Colonic mucosa (tissue), 4 donors: ENCODE data around the gene SH3BGRL. TPM values are rescaled to one million over a fixed set of nuclear protein-coding genes. Genes with fewer than 3 reads are reported as not detected.

Experiments used
- DNase-seq: peaks from one replicate; pipeline ENCODE4 v3.0.0-alpha.2; 2020
- H3K27ac ChIP-seq: fragments of 200-600 bp; one replicate; pipeline ENCODE4 v1.8.0; 2021
- H3K27me3 ChIP-seq: fragments of 200-600 bp; one replicate; pipeline ENCODE4 v1.8.0; 2021
- H3K36me3 ChIP-seq: fragments of 200-600 bp; one replicate; pipeline ENCODE4 v1.8.0; 2021
- H3K4me1 ChIP-seq: fragments of 200-600 bp; one replicate; pipeline ENCODE4 v1.8.0; 2021; ENCODE audit warnings: mild to moderate bottlenecking
- H3K4me3 ChIP-seq: fragments of 200-600 bp; one replicate; pipeline ENCODE4 v1.8.0; 2021
- H3K9ac ChIP-seq, 2 donors: one replicate each; pipeline ENCODE4 v1.7.0; 2013; ENCODE audit warnings: control low read depth in 2 of 2, low read depth in 2 of 2, low read length in 2 of 2
- H3K9me3 ChIP-seq: fragments of 200-600 bp; one replicate; pipeline ENCODE4 v1.8.0; 2021
- intact Hi-C: fragments of 100-400 bp; cut with DNase I; formaldehyde crosslinking; loops from one replicate; pipeline ENCODE4 v1.14.1; 2022
- total RNA-seq, 2 donors: library from RNA; stranded (reverse); fragmentation: NEBNext Ultra II Directional in 1 of 2; extraction: Animal tissue kit (Norgen Biotek cat#: 25700) in 1 of 2; gene quantifications; one replicate each; pipeline ENCODE4 v1.2.1, GENCODE V29; 2021
- TF ChIP-seq, protein P1 (sequence below): fragments of 200-600 bp; IDR thresholded peaks from one replicate; pipeline ENCODE4 v1.8.0; 2022; ENCODE audit warnings: antibody characterized with exemption, mild to moderate bottlenecking
- donor health status: healthy.
- donor health status: DM: no; HTN: no; CAD: no.
- donor health status: DM: no; HTN: no; CAD: no.

Gene SH3BGRL
- total RNA-seq, 2 donors from 2014 or later: 27.9 to 105 TPM

GRCh38 chrX:81238166-81238565 is 36.3 kb downstream of the SH3BGRL start:
- H3K27me3 ChIP-seq: no peaks in the 10 kb centered on the region
- no peak overlapping the region for H3K9ac ChIP-seq
- no peak overlapping the region for H3K4me3 ChIP-seq
- H3K9me3 ChIP-seq: no peaks in the 10 kb centered on the region
- DNase-seq: no peak
- intact Hi-C loops: no loop called here
- no peaks in the 10 kb centered on the region for H3K36me3 ChIP-seq
- TF ChIP-seq, protein P1, sequence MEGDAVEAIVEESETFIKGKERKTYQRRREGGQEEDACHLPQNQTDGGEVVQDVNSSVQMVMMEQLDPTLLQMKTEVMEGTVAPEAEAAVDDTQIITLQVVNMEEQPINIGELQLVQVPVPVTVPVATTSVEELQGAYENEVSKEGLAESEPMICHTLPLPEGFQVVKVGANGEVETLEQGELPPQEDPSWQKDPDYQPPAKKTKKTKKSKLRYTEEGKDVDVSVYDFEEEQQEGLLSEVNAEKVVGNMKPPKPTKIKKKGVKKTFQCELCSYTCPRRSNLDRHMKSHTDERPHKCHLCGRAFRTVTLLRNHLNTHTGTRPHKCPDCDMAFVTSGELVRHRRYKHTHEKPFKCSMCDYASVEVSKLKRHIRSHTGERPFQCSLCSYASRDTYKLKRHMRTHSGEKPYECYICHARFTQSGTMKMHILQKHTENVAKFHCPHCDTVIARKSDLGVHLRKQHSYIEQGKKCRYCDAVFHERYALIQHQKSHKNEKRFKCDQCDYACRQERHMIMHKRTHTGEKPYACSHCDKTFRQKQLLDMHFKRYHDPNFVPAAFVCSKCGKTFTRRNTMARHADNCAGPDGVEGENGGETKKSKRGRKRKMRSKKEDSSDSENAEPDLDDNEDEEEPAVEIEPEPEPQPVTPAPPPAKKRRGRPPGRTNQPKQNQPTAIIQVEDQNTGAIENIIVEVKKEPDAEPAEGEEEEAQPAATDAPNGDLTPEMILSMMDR: no peak
- H3K27ac ChIP-seq: no peak overlapping the region
- H3K4me1 ChIP-seq: no peaks in the 10 kb centered on the region

DNA sequence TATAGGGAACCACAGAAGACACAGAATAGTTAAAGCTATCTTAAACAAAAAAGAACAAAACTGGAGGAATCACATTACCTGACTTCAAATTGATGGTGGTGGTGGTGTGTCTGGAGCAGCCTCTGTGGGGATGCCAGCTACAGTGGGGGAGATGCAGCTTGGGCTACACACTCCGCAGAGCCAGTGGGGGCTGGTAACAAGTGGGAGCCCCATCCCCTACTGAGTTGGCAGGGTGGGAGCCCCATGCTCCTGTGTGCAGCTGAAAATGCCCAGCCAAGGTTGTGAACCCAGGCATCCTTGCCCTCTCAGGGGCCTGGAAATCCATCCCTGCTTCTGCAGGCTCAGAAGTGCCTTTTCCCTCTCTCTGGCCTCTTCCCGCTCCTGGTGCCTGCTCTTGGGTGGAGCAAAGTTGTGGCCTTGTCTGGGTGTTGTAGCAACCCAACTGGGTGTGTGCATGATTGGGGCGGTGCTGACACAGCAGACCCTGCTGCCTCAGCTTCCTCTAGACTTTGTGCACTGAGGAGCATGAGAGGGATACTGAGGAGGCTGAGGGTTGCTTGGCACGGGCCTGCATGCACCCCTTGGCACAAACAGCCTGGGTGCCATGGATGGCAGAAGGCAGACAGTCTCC is 38.9 kb downstream of the SH3BGRL start:
- Histone ChIP-seq H3K9me3 (no peaks in the 10 kb centered on the region), H3K9ac (no peak overlapping the region), H3K4me3 (no peak overlapping the region), H3K36me3 (no peaks in the 10 kb centered on the region), H3K27ac (no peak overlapping the region), H3K27me3 (no peaks in the 10 kb centered on the region), H3K4me1 (no peaks in the 10 kb centered on the region)
- no peak for DNase-seq
- intact Hi-C loops: no loop called here
- TF ChIP-seq, protein P1: no peak

GRCh38 chrX:81241753-81242152 is 39.9 kb downstream of the SH3BGRL start:
- Histone ChIP-seq H3K27me3 (no peaks in the 10 kb centered on the region), H3K9me3 (no peaks in the 10 kb centered on the region), H3K9ac (no peak overlapping the region), H3K36me3 (no peaks in the 10 kb centered on the region), H3K27ac (no peak overlapping the region), H3K4me3 (no peak overlapping the region), H3K4me1 (no peaks in the 10 kb centered on the region)
- intact Hi-C loops: no loop called here
- no peak for DNase-seq
- TF ChIP-seq, protein P1: no peak

DNA sequence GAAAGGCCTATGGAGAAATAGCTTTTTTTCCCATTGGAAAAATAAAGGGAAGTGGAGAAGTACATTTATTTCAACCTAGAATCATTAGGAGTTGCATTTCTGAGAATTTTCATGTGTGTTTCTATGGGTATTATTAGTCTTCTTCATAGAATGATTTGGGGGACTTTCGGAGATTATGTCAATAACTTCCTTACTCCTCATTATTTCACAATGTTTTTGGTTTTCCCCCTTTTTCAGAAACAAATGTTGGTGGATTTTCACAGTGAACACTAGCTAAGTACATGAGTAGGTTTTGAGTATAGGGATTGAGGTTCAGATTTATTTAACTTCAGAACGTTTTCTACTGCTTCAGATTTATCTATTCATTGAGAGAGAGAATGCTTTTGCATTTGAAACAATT is 54.0 kb downstream of the SH3BGRL start:
- TF ChIP-seq, protein P1: no peak
- H3K27me3 ChIP-seq: no peaks in the 10 kb centered on the region
- DNase-seq: no peak
- intact Hi-C loops: no loop called here
- no peak overlapping the region for H3K4me3 ChIP-seq
- no peak overlapping the region for H3K9ac ChIP-seq
- H3K9me3 ChIP-seq: no peaks in the 10 kb centered on the region
- no peaks in the 10 kb centered on the region for H3K4me1 ChIP-seq
- H3K36me3 ChIP-seq: no peaks in the 10 kb centered on the region
- no peak overlapping the region for H3K27ac ChIP-seq

DNA sequence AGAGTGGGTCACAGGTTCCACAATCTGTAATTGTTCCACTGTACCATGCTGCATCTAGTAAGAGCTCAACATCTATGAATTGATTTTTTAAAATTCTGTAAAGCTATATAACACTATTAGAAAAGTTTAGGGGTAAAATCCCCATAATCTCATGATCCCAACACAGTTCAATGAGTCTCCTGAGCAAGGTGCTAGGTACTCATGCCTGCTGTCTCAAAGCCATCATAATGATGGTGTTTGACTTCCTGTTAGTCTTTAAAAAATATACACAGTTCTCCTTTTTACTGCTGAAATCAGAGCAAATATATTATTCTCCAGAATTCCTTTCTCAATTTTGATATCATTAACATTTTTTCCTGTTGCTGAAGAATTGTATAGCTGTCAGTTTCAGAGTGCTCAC is 55.9 kb downstream of the SH3BGRL start:
- intact Hi-C loops: no loop called here
- H3K4me3 ChIP-seq: no peak overlapping the region
- no peaks in the 10 kb centered on the region for H3K9me3 ChIP-seq
- H3K4me1 ChIP-seq: no peaks in the 10 kb centered on the region
- H3K36me3 ChIP-seq: no peaks in the 10 kb centered on the region
- H3K9ac ChIP-seq: no peak overlapping the region
- H3K27ac ChIP-seq: no peak overlapping the region
- no peak for DNase-seq
- H3K27me3 ChIP-seq: no peaks in the 10 kb centered on the region
- TF ChIP-seq, protein P1: no peak
